GM20000 (cell line): ENCODE measurements around the gene BICDL2.
"Not testable (repeated sequence)": the region's sequence is repeated elsewhere in the genome, so short reads cannot be mapped to it uniquely, and the experiment has no call there.

Source experiments
- DNase-seq: peaks from one replicate; pipeline ENCODE4 v3.0.0; 2012; ENCODE audit warnings: low spot score
- TF ChIP-seq, protein P1 (sequence below): IDR thresholded peaks from 2 replicates; pipeline ENCODE4 v1.5.1; 2012; ENCODE audit warnings: mild to moderate bottlenecking, control low read depth; ENCODE audit errors: extremely low read depth, missing control alignments

BICDL2 gene

DNA sequence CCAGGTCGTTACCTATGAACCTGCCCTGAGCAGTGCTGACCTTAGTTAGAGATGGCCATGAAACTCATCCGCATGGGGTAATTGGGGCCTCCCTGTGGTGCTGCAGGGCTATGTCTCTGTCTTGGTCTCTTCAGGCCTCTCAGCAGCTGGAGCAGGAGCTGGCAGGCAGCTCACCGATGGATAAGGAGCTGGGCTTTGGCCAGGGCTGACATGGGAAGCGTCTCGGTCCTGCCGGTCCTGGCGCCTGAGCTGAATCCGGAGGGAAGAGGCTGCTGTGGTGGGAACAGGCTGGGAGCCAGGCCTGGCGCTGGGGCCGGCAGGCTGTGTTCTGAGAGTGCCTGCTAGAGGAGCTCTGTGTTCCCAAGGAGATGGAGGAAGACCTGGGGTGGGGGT is 38.8 kb upstream of the BICDL2 start:
- DNase-seq = no peak
- TF ChIP-seq, protein P1, sequence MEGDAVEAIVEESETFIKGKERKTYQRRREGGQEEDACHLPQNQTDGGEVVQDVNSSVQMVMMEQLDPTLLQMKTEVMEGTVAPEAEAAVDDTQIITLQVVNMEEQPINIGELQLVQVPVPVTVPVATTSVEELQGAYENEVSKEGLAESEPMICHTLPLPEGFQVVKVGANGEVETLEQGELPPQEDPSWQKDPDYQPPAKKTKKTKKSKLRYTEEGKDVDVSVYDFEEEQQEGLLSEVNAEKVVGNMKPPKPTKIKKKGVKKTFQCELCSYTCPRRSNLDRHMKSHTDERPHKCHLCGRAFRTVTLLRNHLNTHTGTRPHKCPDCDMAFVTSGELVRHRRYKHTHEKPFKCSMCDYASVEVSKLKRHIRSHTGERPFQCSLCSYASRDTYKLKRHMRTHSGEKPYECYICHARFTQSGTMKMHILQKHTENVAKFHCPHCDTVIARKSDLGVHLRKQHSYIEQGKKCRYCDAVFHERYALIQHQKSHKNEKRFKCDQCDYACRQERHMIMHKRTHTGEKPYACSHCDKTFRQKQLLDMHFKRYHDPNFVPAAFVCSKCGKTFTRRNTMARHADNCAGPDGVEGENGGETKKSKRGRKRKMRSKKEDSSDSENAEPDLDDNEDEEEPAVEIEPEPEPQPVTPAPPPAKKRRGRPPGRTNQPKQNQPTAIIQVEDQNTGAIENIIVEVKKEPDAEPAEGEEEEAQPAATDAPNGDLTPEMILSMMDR = no peak

DNA sequence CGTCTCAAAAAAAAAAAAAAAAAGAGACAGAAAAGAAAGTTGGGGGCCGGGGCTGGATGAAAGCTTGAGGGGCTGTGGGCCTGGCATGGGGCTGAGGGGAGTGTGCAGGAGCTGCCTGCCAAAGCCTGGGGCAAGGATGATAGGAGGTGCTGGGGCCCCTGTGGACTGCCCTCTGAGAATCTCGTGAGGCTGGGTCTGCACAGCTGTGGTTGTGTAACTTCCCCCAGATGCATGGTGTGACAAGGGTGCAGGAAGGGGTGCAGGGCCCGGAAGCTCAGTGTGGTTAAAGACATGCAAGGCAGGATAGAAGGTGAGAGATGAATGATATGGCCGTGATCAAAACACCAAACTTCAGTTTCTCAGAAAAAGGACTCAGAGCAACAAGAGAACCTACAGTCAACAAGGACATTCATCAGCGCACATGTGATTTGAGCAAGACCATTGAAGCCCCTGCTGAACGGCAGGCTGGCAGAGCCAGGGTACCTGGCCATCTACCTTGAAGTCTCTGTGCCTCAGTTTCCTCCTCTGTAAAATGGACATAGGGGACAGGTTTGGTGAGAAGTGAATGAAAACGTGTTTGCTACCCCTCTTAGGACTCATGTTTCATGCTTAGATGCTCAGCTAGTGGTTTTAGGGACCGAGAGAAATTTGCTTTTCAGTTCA is 38.2 kb upstream of the BICDL2 start:
- TF ChIP-seq, protein P1 = no peak
- peak; percentile 69 for DNase-seq

DNA sequence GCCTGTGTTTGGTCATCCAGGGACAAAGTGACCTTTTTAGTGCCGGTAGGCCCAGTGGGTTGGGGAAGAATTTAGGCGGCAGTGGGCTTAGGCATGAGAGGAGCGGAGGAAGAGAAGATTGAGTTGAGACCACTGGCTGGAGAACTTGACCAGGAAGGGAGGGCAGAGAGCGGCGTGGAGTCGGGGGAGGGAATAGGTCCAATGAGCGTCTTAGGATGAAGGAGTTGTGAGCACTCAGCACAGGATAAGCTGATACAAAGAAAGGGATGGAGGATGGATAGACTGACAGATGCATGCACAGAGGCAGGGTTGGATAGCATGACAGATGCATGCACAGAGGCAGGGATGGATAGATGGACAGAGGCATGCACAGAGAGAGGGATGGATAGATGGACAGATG is 36.7 kb upstream of the BICDL2 start:
- no peak for DNase-seq
- TF ChIP-seq, protein P1 = no peak

DNA sequence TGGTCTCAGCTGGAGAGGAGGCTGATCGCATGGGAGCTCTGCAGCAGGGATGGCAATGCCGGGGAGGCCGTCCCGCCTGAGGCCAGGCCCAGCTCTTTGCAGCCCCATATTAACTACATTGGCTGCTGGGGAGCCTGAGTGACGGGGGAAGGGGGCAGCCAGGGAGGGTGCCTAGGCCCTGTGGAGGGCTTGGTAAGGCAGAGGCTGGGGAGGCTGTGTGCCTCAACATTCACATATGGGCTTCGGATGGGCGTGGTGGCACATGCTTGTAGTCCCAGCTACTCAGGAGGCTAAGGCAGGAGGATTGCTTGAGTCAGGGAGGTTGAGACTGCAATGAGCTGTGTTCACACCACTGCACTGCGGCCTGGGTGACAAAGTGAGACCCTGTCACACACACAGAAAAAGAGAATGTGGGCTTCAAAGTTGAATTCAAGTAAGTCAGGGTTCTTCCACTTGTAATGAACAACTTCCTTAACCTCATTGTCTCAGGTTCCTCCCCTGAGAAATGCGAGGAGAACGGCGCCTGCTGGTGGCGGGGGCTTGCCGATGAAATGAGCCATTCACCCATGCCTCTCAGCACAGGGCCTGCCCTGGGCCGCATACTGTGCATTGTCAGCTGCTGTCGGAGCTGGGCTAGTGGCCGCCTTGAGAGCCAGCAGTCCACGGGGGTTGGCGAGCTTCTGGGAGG is 36.0 kb upstream of the BICDL2 start:
- DNase-seq = not testable (repeated sequence)

DNA sequence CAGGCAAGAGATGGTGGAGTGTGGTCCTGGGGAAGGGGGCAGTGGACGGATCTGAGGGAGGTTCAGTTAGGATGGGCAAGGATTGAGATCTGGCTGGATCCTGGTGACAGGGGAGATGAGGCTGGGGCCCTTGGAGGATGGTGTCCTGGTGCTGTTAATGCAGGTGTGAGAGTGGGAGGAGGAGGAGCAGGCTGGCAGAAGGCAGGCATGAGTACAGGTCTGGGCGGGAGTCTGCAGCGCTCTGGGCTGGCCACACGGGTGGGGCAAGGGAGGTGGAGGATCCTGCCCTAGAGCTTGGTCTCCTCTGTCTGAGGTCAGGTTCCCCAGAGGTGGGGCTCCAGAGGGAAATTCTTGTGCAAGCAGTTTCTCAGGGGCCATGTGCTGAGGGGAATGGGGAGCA is 35.4 kb upstream of the BICDL2 start:
- DNase-seq = not testable (repeated sequence)

DNA sequence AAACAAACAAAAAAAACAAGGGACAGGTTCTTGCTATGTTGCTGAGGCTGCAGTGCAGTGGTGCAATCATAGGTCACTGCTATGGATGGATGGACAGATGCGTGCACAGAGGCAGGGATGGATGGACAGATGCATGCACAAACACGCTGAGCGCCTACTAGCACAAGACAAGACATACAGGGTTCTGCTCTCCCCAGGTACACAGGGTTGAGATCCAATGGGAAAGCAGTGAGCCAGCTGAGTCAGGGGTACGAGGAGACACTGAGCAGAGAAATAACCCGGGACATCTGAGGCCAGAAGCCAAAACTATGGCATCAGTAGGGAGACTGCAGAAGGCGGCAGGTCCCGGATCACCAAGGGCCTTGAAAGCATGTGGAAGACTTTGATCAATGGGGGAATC is 34.9 kb upstream of the BICDL2 start:
- DNase-seq = no peak
- TF ChIP-seq, protein P1 = no peak

DNA sequence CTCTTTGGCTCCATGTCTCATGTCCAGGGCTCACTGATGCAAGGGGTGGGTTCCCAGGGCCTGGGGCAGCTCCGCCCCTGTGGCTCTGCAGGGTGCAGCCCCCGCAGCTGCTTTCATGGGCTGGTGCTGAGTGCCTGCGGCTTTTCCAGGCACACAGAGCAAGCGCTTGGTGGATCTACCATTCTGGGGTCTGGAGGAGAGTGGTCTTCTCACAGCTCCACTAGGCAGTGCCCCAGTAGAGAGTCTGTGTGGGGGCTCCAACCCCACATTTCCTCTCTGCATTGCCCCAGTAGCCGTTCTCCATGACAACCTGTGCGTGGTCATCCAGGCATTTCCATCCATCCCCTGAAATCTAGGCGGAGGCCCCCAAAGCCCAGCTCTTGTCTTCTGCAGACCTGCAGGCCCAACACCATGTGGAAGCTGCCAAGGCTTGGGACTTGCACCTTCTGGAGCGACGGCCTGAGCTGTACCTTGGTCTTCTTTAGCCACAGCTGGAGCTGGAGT is 33.9 kb upstream of the BICDL2 start:
- TF ChIP-seq, protein P1 = no peak
- DNase-seq = no peak

DNA sequence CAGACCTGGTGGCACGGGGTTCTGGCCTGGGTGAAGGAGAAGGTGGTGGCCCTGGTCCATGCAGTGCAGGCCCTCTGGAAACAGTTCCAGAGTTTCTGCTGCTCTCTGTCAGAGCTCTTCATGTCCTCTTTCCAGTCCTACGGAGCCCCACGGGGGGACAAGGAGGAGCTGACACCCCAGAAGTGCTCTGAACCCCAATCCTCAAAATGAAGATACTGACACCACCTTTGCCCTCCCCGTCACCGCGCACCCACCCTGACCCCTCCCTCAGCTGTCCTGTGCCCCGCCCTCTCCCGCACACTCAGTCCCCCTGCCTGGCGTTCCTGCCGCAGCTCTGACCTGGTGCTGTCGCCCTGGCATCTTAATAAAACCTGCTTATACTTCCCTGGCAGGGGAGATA is 32.4 kb upstream of the BICDL2 start:
- not testable (repeated sequence) for DNase-seq

DNA sequence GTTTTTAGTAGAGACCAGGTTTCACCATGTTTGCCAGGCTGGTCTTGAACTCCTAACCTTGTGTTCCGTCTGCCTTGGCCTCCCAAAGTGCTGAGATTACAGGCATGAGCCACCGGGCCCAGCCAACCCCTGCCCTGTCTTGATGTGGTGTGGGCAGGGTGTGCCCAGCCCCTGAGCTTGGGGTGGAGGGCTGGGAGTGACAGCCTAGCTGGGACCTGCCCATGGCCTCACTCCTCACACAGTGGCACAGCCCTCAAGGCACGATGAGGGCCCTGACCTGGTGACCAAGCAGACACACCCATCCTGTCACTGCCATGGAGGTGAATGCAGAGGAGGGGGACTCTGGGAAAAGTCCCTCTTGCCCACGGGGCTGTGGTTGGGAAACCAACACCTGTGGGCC is 31.7 kb upstream of the BICDL2 start:
- TF ChIP-seq, protein P1 = no peak
- no peak for DNase-seq
